ENCODE measurements around the gene TTPAL.
A peak's percentile ranks its signal among the peaks of the same experiment; 100 is the strongest.
"Not testable (repeated sequence)": the region's sequence is repeated elsewhere in the genome, so short reads cannot be mapped to it uniquely, and the experiment has no call there.

TTPAL gene

GRCh38 chr20:44470327-44470726 is 5.3 kb upstream of the TTPAL start:
- no peak for DNase-seq

- DNase-seq, result peak; percentile 50
These were observed 4.2 kb upstream of the TTPAL start for GRCh38 chr20:44471481-44471882.

- not testable (repeated sequence) for DNase-seq
These were observed 3.4 kb upstream of the TTPAL start for GRCh38 chr20:44472283-44472682.

- DNase-seq, result no peak
These were observed 341 bp upstream of the TTPAL start for GRCh38 chr20:44475372-44475693.

GRCh38 chr20:44477151-44477550 is 1.5 kb downstream of the TTPAL start:
- no peak for DNase-seq

GRCh38 chr20:44478206-44478605 is 2.5 kb downstream of the TTPAL start:
- DNase-seq, result no peak

GRCh38 chr20:44479643-44480042 is 4.0 kb downstream of the TTPAL start:
- DNase-seq, result no peak

GRCh38 chr20:44480097-44480496 is 4.4 kb downstream of the TTPAL start:
- DNase-seq, result no peak

GRCh38 chr20:44481719-44482416 is 6.2 kb downstream of the TTPAL start:
- no peak for DNase-seq

- DNase-seq, result no peak
These were observed 7.4 kb downstream of the TTPAL start for GRCh38 chr20:44483112-44483511.

- no peak for DNase-seq
These were observed 9.6 kb downstream of the TTPAL start for GRCh38 chr20:44485078-44485829.

GRCh38 chr20:44485830-44486198 is 10.1 kb downstream of the TTPAL start:
- DNase-seq, result no peak

GRCh38 chr20:44488551-44488950 is 12.9 kb downstream of the TTPAL start:
- no peak for DNase-seq

- DNase-seq, result no peak
These were observed 13.5 kb downstream of the TTPAL start for GRCh38 chr20:44489223-44489622.

GRCh38 chr20:44489931-44490330 is 14.3 kb downstream of the TTPAL start:
- DNase-seq, result no peak

GRCh38 chr20:44491635-44492395 is 16.1 kb downstream of the TTPAL start:
- no peak for DNase-seq

GRCh38 chr20:44494266-44494665 is 18.6 kb downstream of the TTPAL start:
- DNase-seq, result no peak

- no peak for DNase-seq
These were observed 19.0 kb downstream of the TTPAL start for GRCh38 chr20:44494681-44495080.

- peak; percentile 13 for DNase-seq
These were observed 19.6 kb downstream of the TTPAL start for GRCh38 chr20:44495257-44495656.

- DNase-seq, result no peak
These were observed 20.3 kb downstream of the TTPAL start for GRCh38 chr20:44495802-44496481.

- no peak for DNase-seq
These were observed 21.3 kb downstream of the TTPAL start for GRCh38 chr20:44496976-44497375.

GRCh38 chr20:44497761-44498160 is 22.1 kb downstream of the TTPAL start:
- no peak for DNase-seq

GRCh38 chr20:44500221-44500620 is 24.5 kb downstream of the TTPAL start:
- no peak for DNase-seq
